ENCODE results near the gene PRODH. TPM values are rescaled to one million over a fixed set of nuclear protein-coding genes. Genes with fewer than 3 reads are reported as not detected.
A peak's percentile ranks its signal among the peaks of the same experiment; 100 is the strongest.
"Not testable (repeated sequence)": the region's sequence is repeated elsewhere in the genome, so short reads cannot be mapped to it uniquely, and the experiment has no call there.

Gene PRODH
- total RNA-seq, 4 donors from 2014 or later: 1.7 to 41.5 (median 14.2) TPM

DNA sequence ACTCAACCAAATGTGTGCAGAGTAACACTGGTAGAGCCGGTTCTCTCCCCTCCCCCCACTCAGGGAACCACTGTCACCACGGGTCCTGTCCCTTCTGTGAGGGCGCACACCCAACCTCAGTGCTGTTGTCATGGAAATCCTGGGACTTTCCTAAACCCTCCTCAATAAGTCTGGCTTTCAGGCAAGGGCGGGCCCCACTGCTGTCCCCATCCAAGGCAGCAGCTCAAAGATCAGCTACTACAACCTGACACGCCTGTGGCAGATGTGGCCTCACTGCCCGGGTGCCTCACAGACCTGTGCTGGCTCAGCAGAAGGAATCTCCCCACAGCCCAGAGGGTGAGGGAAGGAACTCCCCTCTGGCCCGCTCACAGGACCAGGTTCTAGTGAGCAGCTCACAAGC lies 2.2 kb downstream of the PRODH start:
- no peak for TF ChIP-seq CTCF (IDR thresholded peaks at IDR 0.05)
- ATAC-seq (ENCODE audit: low FRiP score) (no peak), DNase-seq (ENCODE audit: low spot score) (no peak)

GRCh38 chr22:18931905-18932652 lies 4.0 kb downstream of the PRODH start:
- DNase-seq (ENCODE audit: low spot score) (no peak), ATAC-seq (ENCODE audit: low FRiP score) (no peak)
- TF ChIP-seq CTCF (IDR thresholded peaks at IDR 0.05): no peak

GRCh38 chr22:18929459-18929858 lies 6.6 kb downstream of the PRODH start:
- TF ChIP-seq CTCF (IDR thresholded peaks at IDR 0.05): no peak
- ATAC-seq (ENCODE audit: low FRiP score) (peak; percentile 80), DNase-seq (ENCODE audit: low spot score) (no peak)

DNA sequence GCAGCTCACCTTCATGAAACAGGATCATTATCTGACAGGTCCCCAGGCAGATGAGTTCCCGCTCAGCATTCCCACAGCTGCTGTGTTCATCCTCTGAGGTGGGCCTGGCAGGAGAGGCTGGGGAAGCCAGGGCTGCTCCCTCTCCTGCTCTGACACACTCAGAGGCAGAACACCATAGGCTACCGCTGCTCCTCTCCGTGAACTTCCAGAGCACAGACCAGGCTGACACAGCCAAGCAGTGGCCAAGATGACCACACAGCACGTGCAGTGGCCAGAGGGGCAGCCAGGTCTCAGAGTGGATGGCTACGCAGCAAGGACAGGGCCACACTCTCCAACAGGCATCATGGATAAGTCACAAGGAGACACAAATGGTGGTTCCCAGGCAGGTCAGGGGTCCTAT lies 8.5 kb downstream of the PRODH start:
- no peak for TF ChIP-seq CTCF (IDR thresholded peaks at IDR 0.05)
- ATAC-seq (ENCODE audit: low FRiP score) (no peak), DNase-seq (ENCODE audit: low spot score) (no peak)

DNA sequence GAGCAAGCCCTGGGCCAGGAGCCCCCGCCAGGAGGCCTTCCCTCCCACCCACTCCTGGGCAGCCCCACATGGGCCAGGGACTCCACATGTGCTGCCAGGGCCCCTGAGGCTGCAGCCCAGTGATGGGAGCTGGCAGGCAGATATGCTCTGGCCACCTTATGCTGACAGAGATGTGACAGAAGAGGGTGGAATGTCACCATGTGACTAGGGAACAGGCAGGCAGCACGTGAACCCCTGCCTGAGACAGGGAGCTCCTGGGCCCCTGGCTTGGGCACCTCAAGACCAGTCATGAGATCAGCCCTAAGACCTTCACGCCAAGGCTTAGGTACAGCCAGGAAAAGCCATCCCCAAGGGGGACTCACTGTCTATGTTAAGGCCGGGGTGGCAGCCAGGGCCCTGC lies 9.1 kb downstream of the PRODH start:
- no peak for ATAC-seq (ENCODE audit: low FRiP score)
- no peak for TF ChIP-seq CTCF (IDR thresholded peaks at IDR 0.05)
- DNase-seq (ENCODE audit: low spot score): no peak

DNA sequence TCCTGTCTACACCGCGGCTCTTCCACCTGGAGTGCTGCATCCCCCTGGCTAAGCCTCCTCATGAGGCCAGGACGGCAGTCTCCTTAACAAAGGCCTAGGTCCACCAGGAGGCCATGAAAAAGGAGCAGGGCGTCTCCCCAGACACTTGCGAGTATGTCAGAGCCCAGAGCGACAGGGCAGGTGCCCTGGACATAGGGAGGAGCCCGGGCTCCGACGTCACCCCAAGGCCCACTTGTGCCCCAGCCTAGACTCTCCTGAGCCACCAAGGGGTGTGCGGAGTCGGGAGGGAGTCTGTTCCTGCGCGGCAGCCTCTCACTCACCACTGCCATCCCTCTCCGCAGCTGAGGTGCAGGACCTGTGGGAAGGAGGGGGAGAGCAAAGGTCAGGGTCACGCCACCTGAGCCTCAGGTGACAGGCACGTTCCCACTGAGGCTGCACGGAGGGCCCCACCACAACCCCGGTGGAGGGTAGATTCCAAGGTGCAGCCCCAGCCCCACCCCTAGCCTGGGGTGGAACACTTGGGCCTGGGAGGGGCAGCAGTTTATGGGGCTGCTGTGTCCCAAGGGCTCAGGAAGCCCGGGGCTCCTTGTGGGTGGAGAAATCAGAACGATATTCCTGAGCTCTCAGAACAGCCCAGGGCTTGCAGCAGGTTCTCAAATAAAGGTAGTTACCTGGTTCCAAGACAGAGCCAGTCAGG lies 10.6 kb downstream of the PRODH start:
- TF ChIP-seq CTCF (IDR thresholded peaks at IDR 0.05): no peak
- ATAC-seq (ENCODE audit: low FRiP score) (no peak), DNase-seq (ENCODE audit: low spot score) (no peak)

- not testable (repeated sequence) for DNase-seq (ENCODE audit: low spot score); ATAC-seq (ENCODE audit: low FRiP score)
Measured at GRCh38 chr22:18920257-18920902, 15.7 kb downstream of the PRODH start.

GRCh38 chr22:18917818-18918217 lies 18.3 kb downstream of the PRODH start:
- not testable (repeated sequence) for DNase-seq (ENCODE audit: low spot score); ATAC-seq (ENCODE audit: low FRiP score)

- not testable (repeated sequence) for DNase-seq (ENCODE audit: low spot score); ATAC-seq (ENCODE audit: low FRiP score)
Measured at GRCh38 chr22:18915550-18915949, 20.5 kb downstream of the PRODH start.

DNA sequence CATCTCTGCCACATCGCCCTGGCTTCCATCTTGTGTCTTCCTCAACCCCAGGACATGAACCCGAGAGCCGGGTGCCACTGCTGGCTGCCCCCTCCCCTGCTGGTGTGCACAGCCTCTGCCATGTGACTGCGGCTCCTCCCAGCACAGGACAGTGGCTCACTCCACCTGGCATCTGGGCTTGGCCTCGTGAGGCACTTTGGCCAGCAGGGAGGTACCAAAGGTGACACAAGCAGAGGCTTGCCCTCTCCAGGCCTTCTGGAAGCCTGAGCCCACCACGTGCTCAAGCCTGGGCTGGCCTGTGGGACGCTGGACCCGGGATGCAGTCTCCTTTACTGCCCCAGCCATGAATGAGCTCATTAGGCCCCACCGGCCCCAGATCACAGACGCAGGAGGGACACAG lies 21.5 kb downstream of the PRODH start:
- not testable (repeated sequence) for ATAC-seq (ENCODE audit: low FRiP score)

GRCh38 chr22:18912264-18912946 lies 23.7 kb downstream of the PRODH start:
- not testable (repeated sequence) for DNase-seq (ENCODE audit: low spot score); ATAC-seq (ENCODE audit: low FRiP score)

More for the DNA sequence above, 21.5 kb downstream of the PRODH start:
- DNase-seq (ENCODE audit: low spot score): not testable (repeated sequence)

All from omental fat pad (tissue), 4 donors.